GM12892 (cell line): ENCODE results near the gene NAV2.

Source experiments
- DNase-seq: peaks from one replicate; pipeline ENCODE4 v3.0.0; 2011; ENCODE audit not compliant: insufficient read length
- FAIRE-seq: peaks from 2 replicates; lab custom pipeline; 2011; peaks lifted over from hg19 to GRCh38; lab: Jason Lieb, UNC
- POLR2A ChIP-seq: IDR thresholded peaks from 2 replicates; pipeline ENCODE4 v1.6.1; 2011; ENCODE audit warnings: low read depth, low read length, control low read depth
- POLR2AphosphoS5 ChIP-seq: IDR thresholded peaks from 2 replicates; pipeline ENCODE4 v1.6.1; 2011; ENCODE audit warnings: low read depth, low read length, control low read depth
- TAF1 ChIP-seq: IDR thresholded peaks from 2 replicates; pipeline ENCODE4 v1.6.1; 2011; ENCODE audit warnings: low read depth, mild to moderate bottlenecking, control low read depth, low read length, borderline replicate concordance

Gene NAV2

DNA sequence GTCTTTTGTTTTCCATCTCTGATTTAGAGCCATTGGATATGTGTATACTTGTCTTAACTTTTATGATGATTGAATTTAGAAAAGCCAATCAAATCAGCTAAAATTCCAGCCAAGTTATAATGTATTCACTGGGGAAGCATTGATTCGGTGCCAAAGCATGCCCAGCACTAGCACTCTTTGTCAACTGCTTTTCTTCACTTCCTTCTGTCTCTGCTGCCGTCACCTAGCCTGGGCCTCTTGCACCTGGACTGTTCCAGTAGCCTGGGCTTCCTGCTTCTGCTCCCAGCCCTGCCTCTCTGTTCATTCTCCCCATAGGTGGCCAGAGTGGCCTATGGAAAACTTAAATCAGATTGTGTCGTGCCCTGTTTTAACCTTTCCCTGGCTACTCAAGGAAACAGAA, 80.7 kb downstream of the NAV2 start:
- FAIRE-seq (no peak), DNase-seq (no peak)
- TF ChIP-seq POLR2AphosphoS5 (no peak), TAF1 (no peak), POLR2A (no peak)

DNA sequence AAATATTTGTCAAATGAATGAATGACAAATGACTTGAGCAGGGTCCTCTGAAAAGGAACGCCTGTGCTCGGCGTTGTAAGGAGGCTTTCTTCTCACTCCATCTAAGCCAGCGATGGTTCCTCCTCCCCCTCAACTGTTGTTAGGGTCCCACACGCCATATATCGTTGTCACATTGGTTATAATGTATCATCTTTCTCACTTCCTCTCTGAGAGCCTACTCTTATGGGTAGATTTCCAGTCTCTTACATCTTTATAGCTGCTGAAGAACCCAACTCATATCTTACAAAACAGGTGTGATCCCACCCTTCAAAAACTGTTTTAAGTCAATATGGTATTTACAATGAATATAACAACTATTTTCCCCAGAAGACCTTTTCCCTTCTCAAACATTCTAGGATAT, 81.5 kb downstream of the NAV2 start:
- no peak for FAIRE-seq
- TF ChIP-seq POLR2A (no peak), POLR2AphosphoS5 (no peak), TAF1 (no peak)
- DNase-seq = no peak

DNA sequence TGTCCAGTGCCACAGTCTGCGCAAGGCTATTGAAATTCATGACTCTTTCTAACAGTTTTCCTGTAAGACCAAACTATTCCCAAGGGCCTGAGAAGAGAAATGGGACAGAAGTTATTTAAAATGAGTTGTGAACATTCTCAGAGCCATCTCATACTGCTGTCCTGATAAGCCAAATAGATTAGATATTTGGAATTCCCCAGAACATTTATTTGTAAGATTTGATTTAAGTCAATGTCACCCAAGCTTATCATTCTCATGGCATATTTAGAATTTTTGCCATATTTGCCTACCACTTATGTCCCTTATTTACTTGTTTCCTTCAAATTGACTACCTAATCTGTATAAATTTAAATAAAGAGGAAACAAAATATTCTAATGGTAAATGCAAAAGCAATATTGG, 82.4 kb downstream of the NAV2 start:
- TF ChIP-seq POLR2A = no peak
- no peak for TF ChIP-seq TAF1
- FAIRE-seq (no peak), DNase-seq (no peak)

DNA sequence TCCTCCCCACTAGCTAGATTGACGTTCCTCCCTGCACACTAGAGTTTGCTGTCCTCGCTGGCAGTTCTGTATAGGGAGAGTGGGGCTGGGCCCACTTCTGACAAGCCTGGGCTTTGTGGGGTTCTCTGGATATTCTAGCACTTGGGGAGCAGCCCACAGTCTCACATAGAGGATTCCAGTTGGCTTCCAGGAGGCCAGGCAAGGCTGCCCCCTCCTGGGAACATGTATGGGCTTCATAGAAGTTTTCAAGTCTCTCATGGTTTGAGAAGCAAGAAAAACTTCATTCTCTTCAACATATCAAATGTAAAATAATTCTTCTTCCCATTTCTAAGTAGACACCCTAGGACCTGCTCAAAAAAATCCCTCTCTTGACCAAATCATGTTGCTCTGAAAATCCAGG, 87.5 kb downstream of the NAV2 start:
- no peak for DNase-seq
- no peak for TF ChIP-seq TAF1
- no peak for TF ChIP-seq POLR2A
- TF ChIP-seq POLR2AphosphoS5 = no peak
- FAIRE-seq = no peak

DNA sequence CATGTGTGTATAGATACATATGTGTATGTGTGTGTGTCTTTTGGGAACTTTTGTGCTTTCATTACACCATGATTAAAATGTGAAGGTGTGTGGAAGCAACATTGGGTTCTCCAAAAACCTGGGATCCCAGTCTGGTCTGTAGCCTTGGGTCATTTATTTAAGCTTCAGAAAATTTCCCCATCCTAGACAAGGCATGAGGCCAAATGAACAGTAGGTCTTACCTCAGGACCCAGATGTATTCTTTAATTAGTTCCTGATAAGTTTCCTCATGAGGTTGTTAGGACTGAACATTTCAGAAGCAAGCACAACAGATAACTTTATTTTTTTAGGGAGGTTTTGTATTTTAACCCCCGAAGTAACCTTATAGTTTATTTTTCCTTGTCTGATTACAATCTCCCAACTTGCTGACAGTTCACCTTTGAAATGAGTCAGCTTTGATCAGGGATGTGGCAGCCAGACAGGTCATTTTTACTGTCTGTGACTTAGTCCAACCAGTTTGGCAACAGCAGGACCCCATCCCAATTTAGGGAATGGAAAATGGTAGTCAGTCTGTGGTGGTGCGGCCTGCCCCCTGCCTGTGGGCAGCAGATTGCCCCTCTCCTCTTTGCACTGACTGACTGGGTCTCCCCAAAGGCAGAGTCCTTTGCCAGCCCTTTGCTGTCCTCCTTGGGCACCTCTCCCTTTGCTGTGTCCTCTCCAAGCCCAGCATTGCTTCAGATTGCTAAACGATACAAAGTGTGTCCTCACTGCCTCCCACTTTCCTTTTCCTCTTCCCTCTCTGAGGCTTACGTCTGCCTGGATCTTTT, 88.3 kb downstream of the NAV2 start:
- FAIRE-seq = no peak
- no peak for TF ChIP-seq POLR2AphosphoS5
- no peak for TF ChIP-seq POLR2A
- no peak for TF ChIP-seq TAF1
- DNase-seq = no peak

DNA sequence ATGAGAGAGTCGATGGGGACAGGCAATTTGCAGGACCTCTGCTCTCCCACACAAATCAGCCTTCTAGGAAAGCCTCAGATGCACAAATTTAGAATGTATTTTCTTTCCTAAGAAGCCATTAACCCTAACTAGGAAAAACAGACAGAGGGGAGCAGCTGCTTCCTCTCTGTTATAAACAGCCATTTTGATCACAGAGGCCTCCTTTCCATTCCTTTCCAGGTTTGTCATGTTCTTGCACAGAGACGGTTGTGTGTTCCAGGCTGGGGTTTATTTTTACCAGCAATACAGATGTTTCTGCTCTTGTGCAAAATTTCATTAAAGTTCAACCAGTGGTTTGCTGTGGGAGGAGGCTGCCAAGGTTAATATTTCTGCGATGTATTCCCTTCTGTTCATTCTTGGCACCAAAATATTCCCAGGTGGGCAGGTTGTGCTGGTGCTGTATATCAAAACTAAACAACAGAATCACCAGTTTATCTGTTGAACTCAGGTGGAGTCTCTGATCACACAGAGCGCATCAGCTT, 90.2 kb downstream of the NAV2 start:
- TF ChIP-seq POLR2A (no peak), TAF1 (no peak), POLR2AphosphoS5 (no peak)
- DNase-seq (no peak), FAIRE-seq (no peak)

DNA sequence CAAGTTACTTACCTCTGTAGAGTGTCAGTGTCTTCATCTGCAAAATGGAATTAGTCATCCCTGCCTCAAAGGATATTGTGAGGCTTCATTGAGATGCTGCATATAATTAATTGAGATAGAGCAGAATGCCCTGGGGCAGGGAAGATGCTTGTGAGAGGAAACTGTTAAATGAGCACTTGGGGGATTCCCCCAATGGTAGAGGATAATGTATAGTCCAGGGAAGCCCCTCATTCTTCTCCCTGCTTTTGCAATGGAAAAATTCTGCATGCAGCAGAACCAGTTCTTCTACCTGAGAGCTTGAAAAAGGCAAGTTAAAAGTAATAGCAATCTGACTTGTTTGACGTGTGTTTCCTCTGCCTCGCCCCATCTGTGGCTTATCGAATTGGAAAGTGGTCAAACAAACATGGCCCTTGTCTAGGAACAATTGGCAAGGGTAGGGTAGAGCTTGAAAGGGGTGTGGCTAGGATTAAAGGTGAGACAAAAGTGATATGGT, 90.9 kb downstream of the NAV2 start:
- DNase-seq (no peak), FAIRE-seq (no peak)
- no peak for TF ChIP-seq TAF1

DNA sequence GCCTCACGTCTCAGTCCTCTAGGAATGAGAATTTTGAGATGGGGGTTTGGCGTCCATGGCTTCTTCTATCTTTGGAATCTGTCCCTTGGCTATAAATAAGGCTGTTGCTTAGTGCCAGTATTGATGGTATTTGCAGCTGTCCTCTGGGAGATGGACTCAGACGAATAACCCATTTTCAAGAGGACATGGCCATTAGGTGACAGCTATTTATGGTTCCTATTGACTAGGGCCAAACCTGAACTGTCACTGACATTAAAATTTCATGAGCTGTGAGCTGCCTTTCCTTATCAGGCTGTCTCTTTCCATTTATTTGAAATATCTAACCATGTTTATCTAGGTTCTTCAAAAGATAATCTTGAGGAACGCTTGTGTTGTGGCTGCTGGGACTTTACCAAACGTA, 92.7 kb downstream of the NAV2 start:
- FAIRE-seq (no peak), DNase-seq (no peak)
- TF ChIP-seq POLR2A = no peak
- TF ChIP-seq TAF1 = no peak
- TF ChIP-seq POLR2AphosphoS5 = no peak

DNA sequence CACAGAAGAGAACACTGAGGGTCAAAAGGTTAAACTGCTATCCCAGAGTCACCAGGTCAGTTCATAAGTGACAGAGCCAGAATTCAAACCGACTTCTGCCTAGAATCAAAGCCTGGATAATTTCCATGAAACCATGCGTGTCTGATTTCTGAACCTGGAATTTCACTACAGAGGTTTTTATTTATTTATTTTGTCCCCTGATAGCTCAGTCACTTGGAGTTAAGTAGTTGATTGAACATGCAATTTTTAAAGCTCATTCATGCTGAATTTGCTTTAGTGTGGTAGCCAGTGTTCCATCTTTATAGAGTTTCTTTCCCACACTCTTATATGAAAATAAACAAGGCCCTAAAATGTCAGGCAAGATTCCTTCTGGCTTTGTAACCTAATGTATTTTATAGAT, 93.2 kb downstream of the NAV2 start:
- FAIRE-seq (no peak), DNase-seq (no peak)
- TF ChIP-seq TAF1 = no peak
- no peak for TF ChIP-seq POLR2AphosphoS5
- no peak for TF ChIP-seq POLR2A

DNA sequence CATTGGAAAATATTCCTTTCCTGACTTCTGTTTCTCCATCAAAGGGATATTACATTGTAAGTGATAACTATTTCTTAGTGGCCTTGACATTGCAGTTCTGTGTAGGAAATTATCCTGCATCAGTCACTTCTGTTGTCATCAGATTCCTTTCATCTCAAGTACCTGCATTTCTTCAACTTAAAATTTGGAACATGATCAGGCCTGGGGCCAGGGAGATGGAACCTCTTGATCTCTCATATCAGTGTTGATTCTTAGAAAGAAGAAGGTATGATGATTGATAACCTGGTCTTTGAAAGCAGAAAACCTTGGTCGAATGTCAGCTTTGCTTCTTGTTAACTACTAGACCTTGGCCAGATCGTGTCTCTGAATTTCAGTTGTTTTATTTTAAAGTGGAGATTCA, 93.6 kb downstream of the NAV2 start:
- FAIRE-seq (no peak), DNase-seq (no peak)
- TF ChIP-seq TAF1 = no peak
- no peak for TF ChIP-seq POLR2A

DNA sequence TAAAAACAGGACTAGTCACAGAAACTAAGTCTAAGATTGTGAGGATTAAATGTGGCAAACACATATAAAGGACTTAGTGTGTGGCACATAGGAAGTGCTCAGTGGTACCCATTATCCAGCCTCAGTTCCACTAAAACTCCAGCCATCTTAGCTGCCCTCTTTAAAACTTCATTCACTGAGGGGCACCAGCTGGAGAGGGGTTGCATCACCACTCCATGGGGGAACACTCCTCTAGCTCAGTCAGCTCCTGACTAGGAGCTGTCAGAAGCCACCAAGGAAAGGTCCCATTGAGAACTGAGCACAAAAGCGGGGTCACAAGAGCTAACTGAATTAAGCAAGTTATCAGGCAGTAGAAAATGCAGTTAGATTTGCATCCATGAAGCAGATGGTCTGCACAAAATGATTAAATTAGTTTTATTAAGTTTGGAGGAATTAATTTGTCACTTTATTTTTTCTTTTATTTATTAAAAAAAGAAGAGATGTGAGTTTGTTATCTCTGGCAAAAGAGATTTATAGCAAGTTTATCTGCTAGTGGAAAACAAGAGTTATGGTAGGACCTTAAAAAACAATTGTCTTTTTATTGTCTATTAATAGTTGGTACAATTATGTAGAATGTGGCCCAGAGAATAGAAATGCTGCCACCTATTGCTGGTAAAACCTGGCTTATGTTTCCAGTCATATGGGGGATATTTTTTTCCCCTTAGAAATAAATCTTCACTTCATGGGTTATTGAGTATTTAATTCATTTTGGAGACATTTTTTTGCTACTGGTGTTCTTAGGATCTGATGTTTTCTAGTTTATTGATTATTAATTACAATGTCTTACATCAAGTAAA, 95.7 kb downstream of the NAV2 start:
- no peak for FAIRE-seq
- no peak for TF ChIP-seq TAF1
- no peak for TF ChIP-seq POLR2A
- TF ChIP-seq POLR2AphosphoS5 = no peak
- no peak for DNase-seq

DNA sequence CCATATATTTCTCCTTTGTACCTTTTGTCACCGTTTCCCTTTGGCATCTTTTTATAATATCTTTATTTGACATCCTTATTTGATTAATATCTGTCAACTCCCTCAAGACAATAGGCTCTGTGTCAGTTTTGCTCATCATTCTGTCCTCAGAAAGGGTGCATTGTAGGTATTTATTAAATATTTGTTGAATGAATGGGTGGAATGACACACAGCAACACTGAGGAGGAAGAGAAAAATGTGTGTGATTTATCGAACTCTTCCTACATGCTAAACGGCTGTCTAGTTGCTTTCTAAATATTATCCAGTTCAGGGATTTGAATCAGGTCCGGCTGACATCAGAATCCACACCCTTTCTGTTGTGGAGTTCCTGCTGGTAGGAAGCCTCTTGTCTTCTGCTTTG, 98.2 kb downstream of the NAV2 start:
- FAIRE-seq = no peak
- TF ChIP-seq POLR2A (no peak), TAF1 (no peak), POLR2AphosphoS5 (no peak)
- DNase-seq = no peak
